GM21423 (cell line): ENCODE measurements around the gene ITGA5.
A peak's percentile ranks its signal among the peaks of the same experiment; 100 is the strongest.

Source experiments
- ATAC-seq: cut with Tn5 transposase; IDR thresholded peaks from one replicate; pipeline ENCODE4 v1.9.1; 2021; ENCODE audit warnings: mild to moderate bottlenecking, moderate library complexity; ENCODE audit not compliant: unreplicated experiment

ITGA5 gene

DNA sequence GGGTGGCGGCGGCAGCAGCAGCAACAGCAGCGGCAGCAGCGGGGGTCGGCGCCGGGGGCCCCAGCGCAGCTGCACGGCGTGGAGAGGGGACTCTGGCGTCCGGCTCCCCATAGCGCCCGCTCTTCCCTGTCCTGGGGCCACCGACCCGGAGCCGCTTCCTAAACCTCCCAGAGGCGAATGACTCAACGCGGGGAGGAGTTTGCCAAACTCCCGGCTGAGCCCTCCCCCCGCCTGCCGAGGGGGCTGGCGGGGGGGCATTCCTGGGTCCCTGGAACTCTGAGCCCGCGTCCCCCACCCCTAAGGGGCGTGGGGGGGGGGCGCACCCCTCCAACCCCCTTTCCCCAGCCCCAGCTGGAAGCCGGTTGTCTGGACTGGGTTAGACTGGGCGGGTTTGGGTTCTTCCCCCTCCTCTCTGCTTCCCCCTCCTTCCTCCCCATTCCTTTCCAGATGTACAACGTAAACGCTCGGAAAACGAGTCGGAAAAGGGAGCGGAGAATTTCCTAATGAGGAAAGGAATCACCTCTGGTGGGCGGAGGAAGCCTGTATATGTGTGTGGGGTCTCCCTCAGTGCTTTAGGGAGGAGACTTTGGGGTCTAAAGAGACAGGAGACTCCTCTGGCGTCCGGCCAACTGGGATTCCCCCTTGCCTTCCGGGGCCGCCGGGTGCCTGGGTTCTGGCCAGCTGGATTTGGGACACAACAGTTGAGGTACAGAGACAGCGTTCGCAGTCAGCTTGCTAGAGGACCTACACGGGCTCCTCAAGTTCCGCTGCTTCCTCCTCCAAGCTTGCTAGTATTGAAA lies at the start of gene ITGA5:
TSS of gene ITGA5 (minus strand) at position 179 of the 800 bp plus-strand sequence. CDS start at position 111, 68 bp downstream.
- no peak for ATAC-seq

DNA sequence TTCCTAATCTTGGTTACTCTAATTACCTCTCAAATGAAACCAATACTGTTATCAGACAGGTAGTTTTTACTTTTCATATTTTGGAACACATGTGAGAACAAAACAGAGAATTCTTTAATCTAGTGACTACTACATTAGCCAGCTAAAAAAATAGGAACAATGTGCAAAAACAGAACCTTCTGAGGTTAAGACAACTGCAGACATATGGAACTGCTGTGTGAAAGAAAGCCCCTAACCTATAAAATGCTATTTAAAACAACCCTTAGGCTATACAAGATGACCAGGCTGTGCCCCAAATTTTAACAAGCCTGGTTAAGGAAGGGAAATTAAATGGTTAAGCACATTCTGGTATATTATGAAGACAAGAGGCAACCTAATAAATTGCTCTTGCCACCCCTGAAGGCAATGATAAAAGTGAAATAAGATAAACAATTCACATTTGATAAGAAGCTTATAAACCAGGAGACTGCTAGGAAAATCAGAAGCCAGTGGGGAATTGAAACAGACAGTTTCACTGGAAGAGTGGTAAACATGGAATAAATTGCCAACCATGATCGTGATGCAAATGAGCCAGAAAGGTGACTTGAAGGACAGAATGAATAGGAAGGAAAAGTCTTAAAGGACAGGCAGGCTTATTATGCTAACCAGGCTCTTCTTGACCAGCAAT lies 46.9 kb upstream of the ITGA5 start:
- ATAC-seq, result no peak

DNA sequence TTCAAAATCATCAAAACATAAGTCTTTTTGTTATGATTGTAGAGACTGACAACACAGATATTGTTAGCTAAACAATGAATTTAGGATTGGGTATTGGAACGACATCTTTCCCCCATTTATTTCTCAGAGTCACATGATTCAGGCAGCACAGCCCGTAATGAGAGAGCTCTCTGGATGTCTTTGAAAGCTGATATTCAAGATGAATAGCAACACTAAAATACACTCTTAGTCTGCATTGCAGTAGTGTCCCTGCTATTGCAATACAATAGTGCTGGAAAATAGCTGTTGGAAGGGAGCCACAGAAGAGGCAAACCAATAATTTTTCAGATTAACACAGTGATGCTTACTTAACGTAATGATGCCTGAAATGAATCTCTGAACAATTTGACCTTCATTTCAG lies 44.4 kb upstream of the ITGA5 start:
- no peak for ATAC-seq

DNA sequence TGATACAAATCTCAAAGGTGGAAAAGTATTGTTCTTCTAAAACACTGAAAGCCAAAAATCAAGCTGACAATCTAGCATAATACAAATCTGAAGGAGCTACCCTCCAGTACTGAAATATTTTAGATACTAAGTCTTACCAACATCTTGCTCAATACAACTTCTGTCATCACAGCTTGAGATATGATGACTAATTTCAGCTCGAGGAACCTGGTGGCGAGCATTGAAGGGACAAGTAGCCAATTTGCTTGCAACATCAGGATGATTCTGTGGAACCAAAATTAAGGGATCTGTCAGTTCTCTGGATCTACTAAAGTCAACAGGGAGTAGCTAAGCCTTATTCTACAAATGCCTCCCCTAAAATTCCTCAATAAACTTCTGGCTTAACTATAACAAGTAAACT lies 44.0 kb upstream of the ITGA5 start:
- ATAC-seq, result no peak

DNA sequence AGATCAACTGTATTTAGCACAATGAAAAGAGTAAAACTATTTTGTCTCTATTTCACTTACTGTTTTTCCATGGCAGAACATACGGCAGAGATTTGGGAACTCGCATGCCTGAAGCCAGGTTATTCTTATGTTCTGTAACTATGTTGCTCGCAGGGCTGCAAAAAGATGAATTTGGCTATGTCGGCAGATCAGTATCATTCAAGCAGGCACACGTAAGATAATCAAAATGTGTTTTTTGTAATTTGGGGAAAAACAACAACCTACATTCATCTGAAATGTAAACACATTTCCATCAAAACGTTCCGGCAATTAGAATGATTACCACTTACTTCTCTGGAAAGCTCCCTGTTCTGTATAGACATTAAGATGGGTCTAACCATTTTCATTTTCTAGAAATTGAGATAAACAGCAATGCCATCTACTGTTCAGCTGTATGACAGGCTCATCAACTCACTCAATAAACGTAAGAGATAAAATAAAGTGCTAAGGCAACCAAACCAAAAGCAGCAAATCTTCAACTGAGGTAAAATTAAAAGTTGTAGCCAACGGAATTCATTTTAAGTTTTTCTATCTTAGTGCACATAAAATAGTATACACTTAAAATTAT lies 41.4 kb upstream of the ITGA5 start:
- no peak for ATAC-seq

DNA sequence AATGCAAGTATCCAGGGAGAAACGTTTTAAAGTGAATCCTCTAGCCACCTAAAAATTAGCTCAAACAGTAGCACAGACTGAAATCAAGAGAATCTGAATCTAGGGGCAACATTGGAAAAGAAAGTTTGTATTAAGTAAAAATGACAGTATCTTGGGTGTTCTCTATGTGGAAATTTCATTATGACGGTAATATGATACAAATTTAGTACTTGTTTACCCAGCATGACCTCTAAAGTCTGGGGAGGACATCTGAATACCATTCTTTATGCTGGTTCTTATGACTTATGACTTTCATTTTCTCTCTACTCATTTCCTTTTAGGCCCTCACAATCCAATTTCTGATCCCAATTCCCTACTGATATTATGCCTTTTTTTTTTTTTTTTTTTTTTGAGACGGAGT lies 40.3 kb upstream of the ITGA5 start:
- ATAC-seq, result no peak

DNA sequence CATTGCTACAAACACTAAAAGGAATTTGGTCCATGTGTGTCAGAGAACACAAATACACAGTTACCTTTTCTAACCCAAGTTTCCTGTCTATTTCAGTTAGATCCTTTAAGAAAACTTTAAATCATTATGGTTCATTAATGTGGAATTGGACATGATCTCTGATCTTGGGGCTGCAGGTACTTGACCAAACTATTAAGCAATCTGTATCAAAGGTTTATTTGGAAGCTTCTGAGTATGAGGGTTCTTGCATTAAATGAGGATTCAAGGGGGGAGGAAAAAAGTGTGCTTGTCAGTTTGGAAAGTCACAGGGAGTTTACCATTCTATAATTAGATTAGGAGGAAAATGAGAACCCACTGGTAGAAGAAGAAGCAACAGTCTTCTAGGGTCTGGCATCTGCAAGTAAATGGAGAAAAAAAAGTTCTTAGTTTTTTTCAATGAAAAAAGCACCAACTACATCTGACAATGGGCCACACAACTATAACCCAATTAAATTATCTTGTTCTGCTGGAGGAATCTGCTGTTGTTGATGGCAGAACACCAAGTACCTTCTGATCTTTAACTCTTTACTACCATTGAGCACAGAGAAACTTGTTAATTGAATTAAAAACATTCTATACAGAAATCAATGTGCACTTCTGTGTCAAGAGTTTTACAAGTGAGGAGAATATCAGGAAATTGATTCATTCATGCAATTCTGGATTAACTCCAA lies 36.8 kb upstream of the ITGA5 start:
- no peak for ATAC-seq

DNA sequence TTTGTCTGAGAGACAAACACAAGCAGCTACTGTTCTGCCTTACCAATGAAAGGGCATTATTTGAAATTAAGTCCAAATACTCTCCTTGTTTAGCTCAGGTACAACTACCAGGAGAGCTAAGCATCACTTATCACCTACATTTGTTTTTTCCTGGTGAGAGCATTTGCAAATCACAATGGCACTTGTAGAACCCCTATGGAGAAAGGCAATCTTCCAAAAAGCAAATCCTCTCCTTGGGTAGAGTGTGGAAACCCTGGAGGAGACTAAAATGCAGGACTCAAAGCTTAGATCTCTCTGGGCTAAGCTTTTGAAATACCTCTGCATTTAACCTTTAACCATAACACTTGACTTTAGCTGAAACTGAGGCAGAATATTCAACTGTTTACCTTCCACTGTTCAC lies 33.6 kb upstream of the ITGA5 start:
- no peak for ATAC-seq

DNA sequence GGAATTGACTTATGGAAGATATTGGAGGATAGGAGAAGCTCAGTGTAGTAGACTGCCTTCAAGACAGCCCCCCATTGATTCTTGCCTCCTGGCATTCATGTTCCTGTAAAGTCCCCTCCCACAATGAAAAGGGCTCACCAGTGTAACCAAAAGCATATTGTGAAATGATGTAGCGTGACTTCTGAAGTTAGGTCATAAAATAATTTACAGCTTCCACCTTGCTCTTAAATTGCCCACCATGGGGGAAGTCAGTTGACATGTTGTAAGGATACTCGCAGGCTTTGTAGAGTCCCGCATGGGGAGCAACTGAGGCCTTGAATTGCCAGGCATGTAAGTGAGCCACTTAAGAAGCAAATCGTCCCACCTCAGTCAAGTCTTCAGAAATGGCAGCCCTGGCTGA lies 29.3 kb upstream of the ITGA5 start:
- ATAC-seq, result no peak

DNA sequence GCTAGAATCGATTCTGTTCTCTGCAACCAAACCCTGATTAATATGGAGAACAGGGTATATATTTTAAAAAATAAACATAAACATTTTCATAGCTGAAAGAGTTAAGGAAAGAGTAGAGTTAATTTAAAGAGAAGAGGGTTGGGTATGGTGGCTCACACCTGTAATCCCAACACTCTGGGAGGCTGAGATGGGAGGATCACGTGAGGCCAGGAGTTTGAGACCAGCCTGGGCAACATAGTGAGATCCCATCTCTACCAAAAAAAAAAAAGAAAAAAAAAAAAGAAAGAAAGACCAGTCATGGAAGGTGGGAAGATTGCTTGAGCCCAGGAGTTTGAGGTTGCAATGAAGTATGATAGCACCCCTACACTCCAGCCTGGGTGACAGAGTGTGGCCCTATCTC lies 28.9 kb upstream of the ITGA5 start:
- ATAC-seq, result no peak

DNA sequence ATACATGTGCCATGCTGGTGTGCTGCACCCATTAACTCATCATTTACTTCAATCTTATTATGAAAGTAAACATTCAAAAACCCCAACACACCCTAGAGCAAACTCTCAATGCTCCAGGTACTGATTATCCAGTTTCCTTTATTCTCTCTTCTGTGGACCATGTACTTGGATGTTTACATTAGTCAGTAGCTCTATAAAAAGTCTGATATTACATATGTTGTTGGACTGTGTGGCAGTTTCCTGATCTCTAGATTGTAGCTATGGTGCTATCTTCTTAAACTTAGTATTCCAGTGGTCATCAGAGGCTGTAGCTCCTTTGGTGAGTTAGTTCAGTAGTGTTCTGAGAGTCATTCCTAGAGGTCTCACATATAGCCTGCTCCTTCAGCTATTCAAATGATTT lies 25.1 kb upstream of the ITGA5 start:
- ATAC-seq, result no peak

DNA sequence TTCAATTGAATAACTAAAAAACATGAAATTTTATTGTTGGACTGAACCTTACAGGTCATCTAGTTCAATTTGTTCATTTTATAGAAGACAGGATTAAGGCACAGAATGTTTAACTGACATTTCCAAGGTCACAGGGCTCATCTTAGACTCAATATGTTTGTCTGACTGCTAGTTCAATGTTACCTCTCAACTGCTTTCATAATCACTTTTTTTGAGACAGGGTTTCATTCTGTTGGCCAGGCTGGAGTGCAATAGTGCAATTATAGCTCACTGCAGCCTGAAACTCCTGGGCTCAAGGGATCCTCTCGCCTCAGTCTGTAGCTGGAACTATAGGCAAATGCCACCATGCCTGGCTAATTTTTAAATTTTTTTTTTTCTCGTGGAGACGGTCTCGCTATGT lies 24.4 kb upstream of the ITGA5 start:
- ATAC-seq, result no peak

DNA sequence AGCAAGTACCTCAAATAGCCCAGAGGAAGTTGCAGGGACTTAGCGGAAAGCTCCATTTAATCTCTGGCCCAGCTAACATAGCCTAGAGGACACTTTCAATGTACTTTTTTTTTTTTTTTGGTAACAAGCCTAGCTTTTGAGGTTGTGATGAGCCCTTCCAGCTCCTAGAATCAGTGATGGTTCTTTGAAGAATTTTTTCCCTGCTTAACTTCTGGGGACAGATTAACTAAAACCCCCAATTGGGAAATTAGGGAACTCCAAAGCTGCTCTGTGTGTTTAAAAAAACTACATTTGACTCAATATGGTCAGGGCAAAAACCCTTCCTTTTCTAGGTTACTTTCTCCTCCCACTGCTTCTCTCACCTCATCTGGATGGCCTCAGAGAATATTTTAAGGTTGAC lies 23.9 kb upstream of the ITGA5 start:
- ATAC-seq, result no peak

DNA sequence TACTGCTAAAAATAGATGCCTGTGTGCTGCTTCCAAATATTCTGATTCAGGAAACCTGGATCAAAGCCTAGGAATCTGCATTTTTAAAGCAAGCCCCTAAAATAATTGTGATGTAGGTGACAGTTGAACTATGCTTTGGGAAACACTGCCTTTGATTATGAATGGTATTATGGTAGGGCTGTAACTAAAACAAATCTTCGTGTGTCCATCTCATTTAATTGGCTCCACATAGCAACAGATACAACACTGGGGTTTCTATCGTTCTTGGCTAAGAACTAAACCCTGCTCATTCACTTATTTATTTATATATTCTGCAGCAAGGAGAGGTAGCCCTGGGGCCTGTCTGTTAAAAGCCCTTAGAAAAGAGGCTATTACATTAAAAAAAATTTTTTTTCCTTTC lies 23.0 kb upstream of the ITGA5 start:
- ATAC-seq, result no peak

DNA sequence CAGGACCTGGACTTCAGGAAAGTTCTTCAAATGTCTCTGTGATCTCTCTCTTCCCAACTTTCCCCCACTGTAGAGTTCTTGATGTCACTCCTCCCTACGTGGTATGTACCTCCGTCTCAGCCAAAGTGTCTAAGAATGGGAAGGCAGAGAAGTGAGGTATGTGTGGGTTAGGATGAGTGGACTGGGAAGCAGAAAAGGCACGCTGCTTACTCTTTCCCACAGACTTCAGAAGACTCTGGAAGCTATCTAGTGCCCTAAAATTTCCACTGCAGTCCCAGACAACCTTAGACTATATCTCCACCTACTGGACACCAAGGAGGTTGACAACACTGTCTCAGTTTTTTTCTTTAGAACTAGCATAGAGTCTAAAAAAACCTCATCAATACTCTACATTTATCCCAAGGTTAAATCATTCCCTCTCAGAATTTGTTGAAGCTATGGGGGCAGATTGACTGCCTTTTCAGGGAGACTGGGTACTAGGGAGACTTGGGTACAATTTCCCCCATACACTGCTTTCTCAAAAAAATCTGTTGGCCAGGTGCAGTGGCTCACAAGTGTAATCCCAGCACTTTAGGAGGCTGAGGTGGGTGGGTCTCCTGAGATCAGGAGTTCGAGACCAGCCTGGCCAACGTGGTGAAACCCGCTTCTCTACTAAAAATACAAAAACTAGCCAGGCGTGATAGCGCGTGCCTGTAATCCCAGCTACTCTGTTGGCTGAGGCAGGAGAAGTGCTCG lies 20.6 kb upstream of the ITGA5 start:
- ATAC-seq, result peak; percentile 62

DNA sequence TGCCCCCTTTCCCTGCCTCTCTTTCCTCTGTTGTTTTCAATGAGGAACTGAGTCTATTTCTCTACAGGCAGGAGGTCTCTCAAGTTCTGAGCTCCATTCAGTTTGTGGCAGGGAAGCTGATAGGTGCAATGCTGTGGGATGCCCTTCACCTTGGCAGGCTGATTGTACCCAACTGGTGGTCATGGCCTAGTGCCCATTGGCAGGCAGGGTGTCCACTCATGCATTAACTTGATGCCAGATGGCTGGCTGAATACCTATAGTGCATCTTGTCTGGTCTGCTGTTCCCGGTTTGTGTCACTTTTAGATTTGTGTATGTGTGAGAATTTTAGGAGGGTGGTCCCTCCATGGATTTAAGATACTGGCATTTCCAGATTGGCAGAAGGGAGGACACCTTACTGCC lies 20.0 kb upstream of the ITGA5 start:
- ATAC-seq, result no peak

DNA sequence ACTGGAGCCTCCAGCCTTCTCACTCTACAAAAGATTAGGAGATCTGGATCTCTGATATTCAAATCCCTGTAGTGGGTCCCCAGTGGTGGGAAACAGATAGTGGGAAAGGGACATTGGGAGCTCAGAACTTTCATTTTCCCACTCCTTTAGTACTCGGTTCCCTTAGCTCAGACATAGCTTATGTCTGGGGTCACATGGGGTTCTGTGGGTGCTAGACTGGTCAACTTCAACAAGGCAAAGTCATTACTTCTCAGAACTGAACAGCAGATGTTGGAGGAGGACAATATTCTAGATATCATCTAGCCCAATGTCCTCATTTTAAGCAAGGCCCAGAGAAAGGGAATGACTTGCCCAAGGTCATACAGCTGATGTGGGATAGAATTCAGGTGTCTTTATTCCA lies 19.5 kb upstream of the ITGA5 start:
- ATAC-seq, result no peak

DNA sequence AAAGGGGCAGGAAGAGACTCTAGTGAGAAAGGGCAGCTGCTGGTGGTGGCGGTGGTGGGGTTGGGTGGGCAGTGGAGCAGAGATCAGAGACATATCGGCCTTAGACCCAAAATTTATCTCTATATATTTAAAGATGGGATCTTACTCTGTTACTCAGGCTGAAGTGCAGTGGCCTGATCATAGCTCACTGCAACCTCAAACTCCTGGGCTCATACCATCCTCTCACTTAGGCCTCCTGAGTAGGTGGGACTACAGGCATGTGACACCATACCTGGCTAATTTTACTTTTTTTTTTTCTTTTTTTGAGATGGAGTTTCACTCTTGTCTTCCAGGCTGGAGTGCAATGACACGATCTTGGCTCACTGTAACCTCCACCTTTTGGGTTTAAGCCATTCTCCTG lies 18.6 kb upstream of the ITGA5 start:
- ATAC-seq, result no peak

DNA sequence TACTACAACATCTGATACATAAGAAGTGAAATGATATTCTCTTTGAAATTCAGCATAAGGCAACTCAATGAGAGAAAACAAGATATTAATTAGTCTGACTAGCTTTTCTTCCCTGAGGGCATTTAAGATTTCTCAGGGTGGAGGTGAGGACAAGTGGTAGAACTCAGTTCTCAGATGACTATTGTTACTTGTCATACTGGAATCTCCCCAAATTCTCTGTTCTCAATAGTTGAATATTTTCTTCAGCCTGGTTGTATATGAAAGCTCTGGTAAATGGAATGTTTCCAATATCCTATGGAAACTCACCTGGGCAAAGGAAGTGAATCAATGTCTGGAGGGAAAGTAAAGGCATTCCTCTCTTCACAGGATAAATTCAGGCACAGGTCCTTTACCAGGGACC lies 18.2 kb upstream of the ITGA5 start:
- no peak for ATAC-seq

DNA sequence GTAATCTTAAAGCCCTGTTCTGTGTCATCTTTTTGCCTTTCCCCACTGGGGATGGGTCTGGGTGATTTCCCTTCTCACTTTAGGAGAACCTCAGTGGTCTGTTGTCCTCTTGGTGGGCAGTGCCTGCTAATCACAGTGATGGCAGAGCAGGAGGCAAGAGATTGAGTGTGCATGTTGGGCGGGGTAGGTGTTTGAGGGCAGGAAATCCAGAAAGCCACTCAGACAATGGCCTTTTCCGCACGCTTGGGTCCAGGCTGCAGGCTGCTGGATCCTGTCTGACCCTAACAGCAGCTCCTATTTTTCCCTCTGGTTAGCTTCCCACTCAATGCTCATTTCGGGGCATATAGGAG lies 13.7 kb upstream of the ITGA5 start:
- ATAC-seq, result no peak
